DOHH2 (cell line): Measurements from ENCODE around the gene KCNK17.

ENCODE experiments used
- H3F3A ChIP-seq: fragments of 200-600 bp; sonication (generic), shearing (Covaris generic); 2 replicates; pipeline ENCODE4 v1.6.0; 2016; ENCODE audit warnings: antibody characterized with exemption, mild to moderate bottlenecking; ENCODE audit not compliant: control insufficient read depth, insufficient read depth
- H3K27ac ChIP-seq: fragments of 200-600 bp; sonication (generic); 2 replicates; pipeline ENCODE4 v1.5.1; 2014; ENCODE audit warnings: low read depth, mild to moderate bottlenecking, low read length, moderate library complexity
- H3K27me3 ChIP-seq: fragments of 200-600 bp; sonication (generic); 2 replicates; pipeline ENCODE4 v1.6.1; 2014; ENCODE audit warnings: mild to moderate bottlenecking, low read length, mixed read lengths; ENCODE audit not compliant: control insufficient read depth
- H3K36me3 ChIP-seq: fragments of 200-600 bp; sonication (generic); 2 replicates; pipeline ENCODE4 v1.6.1; 2014; ENCODE audit warnings: mild to moderate bottlenecking, low read length, moderate library complexity, mixed read lengths; ENCODE audit not compliant: control insufficient read depth
- H3K4me1 ChIP-seq: fragments of 200-600 bp; sonication (generic); 2 replicates; pipeline ENCODE4 v1.6.1; 2014; ENCODE audit warnings: mild to moderate bottlenecking, low read length, mixed read lengths; ENCODE audit not compliant: control insufficient read depth
- H3K4me2 ChIP-seq: fragments of 200-600 bp; sonication (generic); 2 replicates; pipeline ENCODE4 v1.6.0; 2014; ENCODE audit warnings: mild to moderate bottlenecking, low read length, moderate library complexity
- H3K4me3 ChIP-seq: fragments of 200-600 bp; sonication (generic); 2 replicates; pipeline ENCODE4 v1.5.1; 2014; ENCODE audit warnings: mild to moderate bottlenecking, low read length, mixed read lengths
- H3K79me2 ChIP-seq: fragments of 200-600 bp; sonication (generic); 2 replicates; pipeline ENCODE4 v1.6.1; 2014; ENCODE audit warnings: mild to moderate bottlenecking, low read length, mixed read lengths; ENCODE audit not compliant: control insufficient read depth
- H3K9me2 ChIP-seq: fragments of 200-600 bp; sonication (generic); replicated peaks from 2 replicates; pipeline ENCODE4 v1.6.1; 2014; ENCODE audit warnings: mild to moderate bottlenecking, low read length, mixed read lengths; ENCODE audit not compliant: control insufficient read depth
- H3K9me3 ChIP-seq: fragments of 200-600 bp; sonication (generic); 2 replicates; pipeline ENCODE4 v1.6.1; 2014; ENCODE audit warnings: antibody characterized with exemption, low read length, mixed read lengths; ENCODE audit not compliant: control insufficient read depth, insufficient read depth
- H4K20me1 ChIP-seq: fragments of 200-600 bp; sonication (generic); 2 replicates; pipeline ENCODE4 v1.6.0; 2014; ENCODE audit warnings: low read depth, mild to moderate bottlenecking, antibody characterized with exemption, low read length, moderate library complexity; ENCODE audit not compliant: control insufficient read depth, insufficient read depth
- CTCF ChIP-seq: fragments of 200-600 bp; sonication (generic); IDR thresholded peaks from one replicate; pipeline ENCODE4 v1.5.1; 2014; ENCODE audit warnings: antibody characterized with exemption, mild to moderate bottlenecking, low read depth, low read length; ENCODE audit not compliant: poor library complexity, severe bottlenecking
- EZH2phosphoT487 ChIP-seq: fragments of 200-600 bp; sonication (generic); IDR thresholded peaks from 2 replicates; pipeline ENCODE4 v1.6.1; 2017; ENCODE audit warnings: borderline replicate concordance, mild to moderate bottlenecking, antibody characterized with exemption, low read length, moderate library complexity, mixed read lengths

Gene KCNK17

GRCh38 chr6:39330057-39330456 is 15.8 kb upstream of the KCNK17 start:
- Histone ChIP-seq H3K9me2 (no peaks in the 10 kb centered on the region), H3K27ac (no peak overlapping the region), H3K4me1 (no peaks in the 10 kb centered on the region), H3K36me3 (no peaks in the 10 kb centered on the region), H3K27me3 (no peaks in the 10 kb centered on the region), H3K79me2 (no peaks in the 10 kb centered on the region), H3K9me3 (no peaks in the 10 kb centered on the region), H3F3A (no peaks in the 10 kb centered on the region), H3K4me2 (no peak overlapping the region), H3K4me3 (no peak overlapping the region), H4K20me1 (no peaks in the 10 kb centered on the region)
- TF ChIP-seq CTCF (no peak), EZH2phosphoT487 (no peak)

- Histone ChIP-seq H4K20me1 (no peaks in the 10 kb centered on the region), H3K27me3 (no peaks in the 10 kb centered on the region), H3K4me3 (no peak overlapping the region), H3K9me2 (no peaks in the 10 kb centered on the region), H3K4me2 (no peak overlapping the region), H3K36me3 (no peaks in the 10 kb centered on the region), H3F3A (no peaks in the 10 kb centered on the region), H3K9me3 (no peaks in the 10 kb centered on the region), H3K27ac (no peak overlapping the region), H3K79me2 (no peaks in the 10 kb centered on the region), H3K4me1 (no peaks in the 10 kb centered on the region)
- TF ChIP-seq CTCF (no peak), EZH2phosphoT487 (no peak)
These were observed 13.8 kb upstream of the KCNK17 start for GRCh38 chr6:39328066-39328465.

GRCh38 chr6:39327507-39327906 is 13.3 kb upstream of the KCNK17 start:
- Histone ChIP-seq H3K4me2 (no peak overlapping the region), H3K9me2 (no peaks in the 10 kb centered on the region), H4K20me1 (no peaks in the 10 kb centered on the region), H3K4me1 (no peaks in the 10 kb centered on the region), H3K4me3 (no peak overlapping the region), H3F3A (no peaks in the 10 kb centered on the region), H3K79me2 (no peaks in the 10 kb centered on the region), H3K36me3 (no peaks in the 10 kb centered on the region), H3K9me3 (no peaks in the 10 kb centered on the region), H3K27ac (no peak overlapping the region), H3K27me3 (no peaks in the 10 kb centered on the region)
- TF ChIP-seq EZH2phosphoT487 (no peak), CTCF (no peak)

GRCh38 chr6:39322306-39322850 is 8.2 kb upstream of the KCNK17 start, which contains the start of gene KCNK16:
Gene KCNK16, minus strand, starts transcription at chr6:39322702. Its CDS starts 162 bp downstream, at chr6:39322540.
- H3K9me3 ChIP-seq, result no peaks in the 10 kb centered on the region
- no peaks in the 10 kb centered on the region for H3K4me1 ChIP-seq
- H3K9me2 ChIP-seq, result no peaks in the 10 kb centered on the region
- no peak within 1 kb of the TSS for H3K27ac ChIP-seq
- H3K4me2 ChIP-seq, result no peak within 1 kb of the TSS
- H3K4me3 ChIP-seq, result no peak within 1 kb of the TSS
- H4K20me1 ChIP-seq, result no peaks in the 10 kb centered on the region
- H3F3A ChIP-seq, result no peaks in the 10 kb centered on the region
- no peaks in the 10 kb centered on the region for H3K27me3 ChIP-seq
- TF ChIP-seq CTCF (no peak), EZH2phosphoT487 (no peak)
- no peaks in the 10 kb centered on the region for H3K36me3 ChIP-seq
- H3K79me2 ChIP-seq, result no peaks in the 10 kb centered on the region
